SK-N-SH (cell line): Measurements from ENCODE around the gene LPXN. TPM values are rescaled to one million over a fixed set of nuclear protein-coding genes. Genes with fewer than 3 reads are reported as not detected.

Source experiments
- CTCF ChIA-PET: fragments of 300-600, 350-600 bp; formaldehyde crosslinking; extraction: SDS; loops from one replicate; lab custom pipeline; 2021; lab: Yijun Ruan, JAX
- POLR2A ChIA-PET: fragments of 350-600 bp; sonication (Branson Sonifier 250); formaldehyde crosslinking; extraction: SDS; loops from one replicate; lab custom pipeline; 2020; ENCODE audit warnings: antibody characterized with exemption, inconsistent platforms; lab: Yijun Ruan, JAX
- DNase-seq: peaks from one replicate; pipeline ENCODE4 v3.0.0; 2012
- H2AFZ ChIP-seq: fragments of 200-600 bp; sonication (generic); 2 replicates; pipeline ENCODE4 v1.8.1; 2016; ENCODE audit warnings: antibody characterized with exemption, mild to moderate bottlenecking, low read depth
- H3F3A ChIP-seq: fragments of 200-600 bp; sonication (generic); replicated peaks from 2 replicates; pipeline ENCODE3; 2016; ENCODE audit warnings: antibody characterized with exemption, mild to moderate bottlenecking; ENCODE audit not compliant: insufficient read depth
- H3K27ac ChIP-seq, 2 experiments: fragments of 200-500 bp in 1 of 2; fragments of 200-600 bp in 1 of 2; sonication (Bioruptor generic) in 1 of 2; sonication (generic), shearing (Covaris generic) in 1 of 2; 2 replicates each; pipeline versions ENCODE4 v1.5.1 to v1.6.1; 2014 to 2016; ENCODE audit warnings: low read depth in 2 of 2, inconsistent platforms in 1 of 2, low read length in 1 of 2, mild to moderate bottlenecking in 1 of 2, mixed read lengths in 1 of 2
- H3K27me3 ChIP-seq: fragments of 200-600 bp; sonication (generic), shearing (Covaris generic); 2 replicates; pipeline ENCODE4 v1.6.1; 2016; ENCODE audit warnings: mixed run types; ENCODE audit not compliant: insufficient read depth
- H3K36me3 ChIP-seq, 2 experiments: fragments of 200-500 bp in 1 of 2; fragments of 200-600 bp in 1 of 2; sonication (Bioruptor generic) in 1 of 2; sonication (generic) in 1 of 2; replicated peaks in 1 of 2; 2 replicates each; pipeline versions ENCODE3 to v1.5.1; 2014 to 2016; ENCODE audit warnings: low read length in 1 of 2, mild to moderate bottlenecking in 1 of 2; ENCODE audit not compliant: insufficient read depth in 2 of 2, control insufficient read depth in 1 of 2
- H3K4me1 ChIP-seq, 2 experiments: fragments of 200-500 bp in 1 of 2; fragments of 200-600 bp in 1 of 2; sonication (Bioruptor generic) in 1 of 2; sonication (generic), shearing (Covaris generic) in 1 of 2; 2 replicates each; pipeline versions ENCODE4 v1.5.1 to v1.6.1; 2014 to 2016; ENCODE audit warnings: low read depth in 1 of 2, low read length in 1 of 2, mixed run types in 1 of 2; ENCODE audit not compliant: insufficient read depth in 2 of 2, control insufficient read depth in 1 of 2
- H3K4me2 ChIP-seq: fragments of 200-600 bp; sonication (generic), shearing (Covaris generic); 2 replicates; pipeline ENCODE4 v1.6.1; 2017; ENCODE audit warnings: mixed run types
- H3K4me3 ChIP-seq, 2 experiments: fragments of 200-500 bp in 1 of 2; fragments of 200-600 bp in 1 of 2; sonication (Bioruptor generic) in 1 of 2; sonication (generic), shearing (Covaris generic) in 1 of 2; 2 replicates each; pipeline versions ENCODE4 v1.5.1 to v1.8.1; 2014 to 2016; ENCODE audit warnings: low read depth in 2 of 2, inconsistent platforms in 1 of 2, low read length in 1 of 2, mild to moderate bottlenecking in 1 of 2, mixed read lengths in 1 of 2, moderate library complexity in 1 of 2
- H3K79me2 ChIP-seq: fragments of 200-600 bp; sonication (generic); 2 replicates; pipeline ENCODE4 v1.8.1; 2017; ENCODE audit warnings: mild to moderate bottlenecking; ENCODE audit not compliant: insufficient read depth
- H3K9ac ChIP-seq: fragments of 200-600 bp; sonication (generic); 2 replicates; pipeline ENCODE4 v1.6.1; 2017; ENCODE audit warnings: mixed run types
- H3K9me2 ChIP-seq: fragments of 200-600 bp; sonication (generic); 2 replicates; pipeline ENCODE4 v1.6.1; 2017; ENCODE audit warnings: mixed run types
- H3K9me3 ChIP-seq: fragments of 200-600 bp; sonication (generic); 2 replicates; pipeline ENCODE4 v1.6.1; 2017; ENCODE audit warnings: mixed run types, mild to moderate bottlenecking, moderate library complexity
- H4K20me1 ChIP-seq: fragments of 200-600 bp; sonication (generic); 2 replicates; pipeline ENCODE4 v1.6.1; 2017; ENCODE audit warnings: mild to moderate bottlenecking, mixed run types; ENCODE audit not compliant: insufficient read depth
- CTCF ChIP-seq: fragments of 200-600 bp; sonication (generic); IDR thresholded peaks from 2 replicates; pipeline ENCODE4 v1.6.1; 2017; ENCODE audit warnings: antibody characterized with exemption, mild to moderate bottlenecking, moderate library complexity
- ELF1 ChIP-seq: IDR thresholded peaks from 2 replicates; pipeline ENCODE4 v1.4.0; 2012
- EP300 ChIP-seq, 2 experiments: IDR thresholded peaks; 2 replicates each; pipeline versions ENCODE4 v1.4.0 to v1.6.1; 2012; ENCODE audit warnings: borderline replicate concordance in 1 of 2, low read depth in 1 of 2, low read length in 1 of 2
- FOSL2 ChIP-seq: IDR thresholded peaks from 2 replicates; pipeline ENCODE4 v1.4.0; 2012; ENCODE audit warnings: low read depth, mild to moderate bottlenecking, moderate library complexity, borderline replicate concordance
- FOXM1 ChIP-seq: IDR thresholded peaks from 2 replicates; pipeline ENCODE4 v1.4.0; 2012; ENCODE audit warnings: low read depth, mild to moderate bottlenecking
- GABPA ChIP-seq: IDR thresholded peaks from 2 replicates; pipeline ENCODE4 v1.4.0; 2012; ENCODE audit warnings: low read depth, mild to moderate bottlenecking
- IRF3 ChIP-seq: fragments of 150-350 bp; IDR thresholded peaks from 2 replicates; pipeline ENCODE4 v1.6.1; 2016; ENCODE audit warnings: mild to moderate bottlenecking, low read depth, low read length
- MEF2A ChIP-seq: IDR thresholded peaks from 2 replicates; pipeline ENCODE4 v1.4.0; 2012; ENCODE audit warnings: low read depth, borderline replicate concordance
- MXI1 ChIP-seq: IDR thresholded peaks from 2 replicates; pipeline ENCODE4 v1.6.1; 2012; ENCODE audit warnings: mild to moderate bottlenecking, low read depth, low read length, improper control_type of control experiment
- NRF1 ChIP-seq: IDR thresholded peaks from 2 replicates; pipeline ENCODE4 v1.6.1; 2012; ENCODE audit warnings: low read depth, mild to moderate bottlenecking, low read length
- PBX3 ChIP-seq: IDR thresholded peaks from 2 replicates; pipeline ENCODE4; 2012
- RAD21 ChIP-seq: IDR thresholded peaks from 2 replicates; pipeline ENCODE4 v1.6.1; 2012; ENCODE audit warnings: mild to moderate bottlenecking, low read length
- REST ChIP-seq: IDR thresholded peaks from 2 replicates; pipeline ENCODE4 v1.6.1; 2012; ENCODE audit warnings: mild to moderate bottlenecking, low read depth, low read length, moderate library complexity
- RXRA ChIP-seq: IDR thresholded peaks from 2 replicates; pipeline ENCODE4 v1.4.0; 2012; ENCODE audit warnings: low read depth, mild to moderate bottlenecking, borderline replicate concordance
- SMC3 ChIP-seq: IDR thresholded peaks from 2 replicates; pipeline ENCODE4 v1.6.1; 2012; ENCODE audit warnings: low read depth, low read length, improper control_type of control experiment
- TAF1 ChIP-seq: IDR thresholded peaks from 2 replicates; pipeline ENCODE4 v1.6.1; 2012; ENCODE audit warnings: low read depth, mild to moderate bottlenecking, low read length, moderate library complexity, borderline replicate concordance
- YY1 ChIP-seq: IDR thresholded peaks from 2 replicates; pipeline ENCODE4 v1.4.0; 2012; ENCODE audit warnings: low read depth, mild to moderate bottlenecking
- ZBTB33 ChIP-seq: IDR thresholded peaks from 2 replicates; pipeline ENCODE4 v1.4.0; 2012; ENCODE audit warnings: low read depth, borderline replicate concordance
- WGBS: methylation state at CpG from one replicate; pipeline ENCODE4 v1.1.6; 2017; ENCODE audit warnings: low lambda C conversion rate; 5-methylcytosine and 5-hydroxymethylcytosine counted together
- polyA plus RNA-seq, 3 experiments: library from polyadenylated mRNA; depleted of rRNA; stranded (reverse); fragments of >200 nt; gene quantifications; 2 replicates each; pipeline ENCODE4 v1.2.3, GENCODE V29; 2012

LPXN gene
- polyA plus RNA-seq, 1 of the 3 experiments (the other 2 are of a cell fraction), result 4.4 TPM

- WGBS, result 92% methylated on average over 1 of the region's 1 CpG
- no peak for DNase-seq
- Histone ChIP-seq H3K36me3 (peaks cover 92 to 100% of the 10 kb centered on the region in 2 experiments), H3K79me2 (peaks cover 10% of the 10 kb centered on the region; the same call in 1 of the 2 replicates), H3K27ac (no peak overlapping the region), H3K9me3 (no peaks in the 10 kb centered on the region), H2AFZ (no peak overlapping the region), H3F3A (no peaks in the 10 kb centered on the region), H4K20me1 (no peaks in the 10 kb centered on the region), H3K4me2 (no peak overlapping the region), H3K9me2 (no peaks in the 10 kb centered on the region), H3K4me3 (no peak overlapping the region), H3K4me1 (no peaks in the 10 kb centered on the region), H3K27me3 (no peaks in the 10 kb centered on the region), H3K9ac (no peak overlapping the region)
- TF ChIP-seq ELF1 (no peak), ZBTB33 (no peak), FOSL2 (no peak), TAF1 (no peak)
- CTCF ChIA-PET, result no interaction called here
- POLR2A ChIA-PET, result no interaction called here
Observed at GRCh38 chr11:58615559-58615958, 39.9 kb upstream of the LPXN start.

- H3K9ac ChIP-seq, result no peak overlapping the region
- ChIA-PET CTCF (interaction anchor here (1.0 kb wide), 1 partner anchor 8 kb away, joined by 3 read pairs; no protein-coding TSS in a partner anchor), POLR2A (no interaction called here)
- no peaks in the 10 kb centered on the region for H3K9me2 ChIP-seq
- no peaks in the 10 kb centered on the region; a peak in 1 of 4 replicates for H3K4me1 ChIP-seq
- peaks cover 4% of the 10 kb centered on the region for H3F3A ChIP-seq
- H2AFZ ChIP-seq, result no peak overlapping the region
- 0 out of 2 replicates have a peak, but pooled peaks cover 6% of the 10 kb centered on the region for H4K20me1 ChIP-seq
- no peak overlapping the region for H3K4me3 ChIP-seq
- H3K27me3 ChIP-seq, result no peaks in the 10 kb centered on the region
- H3K36me3 ChIP-seq, result peaks cover 80 to 87% of the 10 kb centered on the region in 2 experiments
- no peak overlapping the region for H3K4me2 ChIP-seq
- H3K27ac ChIP-seq, result no peak overlapping the region
- no peak for DNase-seq
- no peaks in the 10 kb centered on the region for H3K9me3 ChIP-seq
- 97% methylated on average over 2 of the region's 2 CpGs for WGBS
- peaks cover 30% of the 10 kb centered on the region for H3K79me2 ChIP-seq
- TF ChIP-seq REST (no peak), RXRA (no peak), IRF3 (no peak), FOXM1 (no peak), GABPA (no peak), PBX3 (no peak), MEF2A (no peak), MXI1 (no peak), CTCF (no peak), RAD21 (no peak), NRF1 (no peak), SMC3 (no peak), YY1 (no peak), EP300 (IDR thresholded peaks at IDR 0.05; ENCODE audit: borderline replicate concordance in 1 of 2, low read depth in 1 of 2, low read length in 1 of 2) (no peak), TAF1 (no peak)
Observed at GRCh38 chr11:58613228-58613627, 37.6 kb upstream of the LPXN start.
